ENCODE results near the gene BEAN1.

BEAN1 gene

DNA sequence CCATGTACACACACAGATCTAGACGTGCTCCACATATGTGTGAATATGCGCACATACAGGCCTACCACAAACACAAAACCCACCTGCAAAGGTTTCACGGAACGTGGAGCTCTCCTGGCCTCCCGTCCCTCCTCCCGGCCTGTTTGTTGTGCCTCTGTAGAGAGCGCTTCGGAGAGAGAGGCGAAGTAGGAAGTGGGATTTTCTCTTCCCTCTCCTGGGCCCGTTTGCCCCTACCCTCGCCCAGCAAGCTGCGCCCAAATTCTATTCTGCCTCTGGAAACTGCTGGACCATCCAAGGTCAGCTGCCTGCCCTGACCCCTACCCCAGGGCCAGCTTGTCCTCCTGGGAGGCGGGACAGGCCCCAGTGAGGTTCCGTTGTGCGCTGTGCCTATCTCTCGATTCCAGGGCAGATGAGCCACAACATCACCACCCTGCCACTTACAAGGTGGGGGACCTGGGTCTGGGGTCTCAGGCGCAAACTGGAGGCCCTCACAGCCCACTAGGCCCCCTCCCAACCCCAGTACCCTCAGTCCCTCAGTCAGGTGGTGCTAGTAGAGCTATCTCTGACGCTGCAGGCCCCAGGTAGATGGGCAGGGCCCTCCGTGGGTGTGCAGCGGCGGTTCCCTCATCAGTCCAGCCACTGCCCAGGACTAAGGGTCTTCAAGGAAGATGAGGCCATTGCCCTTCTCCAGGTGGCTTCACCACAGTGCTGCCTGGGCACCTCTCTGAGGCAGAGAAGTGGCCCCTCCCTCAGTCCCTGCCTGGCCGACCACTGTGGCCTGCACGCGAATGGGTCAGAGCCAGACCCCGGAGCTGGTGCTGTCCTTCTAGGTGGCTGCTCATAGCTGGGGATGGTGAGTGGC is 54.2 kb downstream of the BEAN1 start:
- H3K27ac ChIP-seq (ENCODE audit: low read depth, low read length), result no peak overlapping the region

GRCh38 chr16:66481943-66482390 is 54.9 kb downstream of the BEAN1 start:
- H3K36me3 ChIP-seq (ENCODE audit: insufficient read depth, low read length), result no peaks in the 10 kb centered on the region
- H2AFZ ChIP-seq (ENCODE audit: low read length, unreplicated experiment), result no peak overlapping the region
- H3K27me3 ChIP-seq (ENCODE audit: insufficient read depth, low read length), result no peaks in the 10 kb centered on the region
- no peak overlapping the region for H3K27ac ChIP-seq (ENCODE audit: low read depth, low read length)
- no peak overlapping the region for H3K4me3 ChIP-seq (ENCODE audit: low read depth, low read length)
- no peaks in the 10 kb centered on the region for H3K79me2 ChIP-seq (ENCODE audit: control insufficient read depth, insufficient read depth, low read length, unreplicated experiment)
- peaks cover 10% of the 10 kb centered on the region for H3K4me1 ChIP-seq (ENCODE audit: control insufficient read depth, insufficient read depth, low read length, unreplicated experiment)

More for the DNA sequence above, 54.2 kb downstream of the BEAN1 start:
- H2AFZ ChIP-seq (ENCODE audit: low read length, unreplicated experiment), result no peak overlapping the region
- peaks cover 4% of the 10 kb centered on the region for H3K4me1 ChIP-seq (ENCODE audit: control insufficient read depth, insufficient read depth, low read length, unreplicated experiment)
- H3K36me3 ChIP-seq (ENCODE audit: insufficient read depth, low read length), result no peaks in the 10 kb centered on the region
- no peaks in the 10 kb centered on the region for H3K27me3 ChIP-seq (ENCODE audit: insufficient read depth, low read length)
- H3K4me3 ChIP-seq (ENCODE audit: low read depth, low read length), result no peak overlapping the region
- no peaks in the 10 kb centered on the region for H3K79me2 ChIP-seq (ENCODE audit: control insufficient read depth, insufficient read depth, low read length, unreplicated experiment)

- H3K4me1 ChIP-seq (ENCODE audit: control insufficient read depth, insufficient read depth, low read length, unreplicated experiment), result peaks cover 20% of the 10 kb centered on the region
- H3K27ac ChIP-seq (ENCODE audit: low read depth, low read length), result no peak overlapping the region
- H3K27me3 ChIP-seq (ENCODE audit: insufficient read depth, low read length), result no peaks in the 10 kb centered on the region
- no peaks in the 10 kb centered on the region for H3K79me2 ChIP-seq (ENCODE audit: control insufficient read depth, insufficient read depth, low read length, unreplicated experiment)
- no peaks in the 10 kb centered on the region for H3K36me3 ChIP-seq (ENCODE audit: insufficient read depth, low read length)
- H2AFZ ChIP-seq (ENCODE audit: low read length, unreplicated experiment), result peak overlapping the region; percentile 48
- H3K4me3 ChIP-seq (ENCODE audit: low read depth, low read length), result no peak overlapping the region
Observed at GRCh38 chr16:66483689-66484452, 56.8 kb downstream of the BEAN1 start.

GRCh38 chr16:66484453-66485213 is 57.5 kb downstream of the BEAN1 start:
- no peak overlapping the region for H3K27ac ChIP-seq (ENCODE audit: low read depth, low read length)

GRCh38 chr16:66485376-66485775 is 58.3 kb downstream of the BEAN1 start:
- H2AFZ ChIP-seq (ENCODE audit: low read length, unreplicated experiment), result no peak overlapping the region
- H3K4me3 ChIP-seq (ENCODE audit: low read depth, low read length), result no peak overlapping the region
- no peaks in the 10 kb centered on the region for H3K36me3 ChIP-seq (ENCODE audit: insufficient read depth, low read length)
- H3K27ac ChIP-seq (ENCODE audit: low read depth, low read length), result no peak overlapping the region
- no peaks in the 10 kb centered on the region for H3K27me3 ChIP-seq (ENCODE audit: insufficient read depth, low read length)
- H3K4me1 ChIP-seq (ENCODE audit: control insufficient read depth, insufficient read depth, low read length, unreplicated experiment), result peaks cover 20% of the 10 kb centered on the region
- no peaks in the 10 kb centered on the region for H3K79me2 ChIP-seq (ENCODE audit: control insufficient read depth, insufficient read depth, low read length, unreplicated experiment)

More at GRCh38 chr16:66484453-66485213, 57.5 kb downstream of the BEAN1 start:
- peaks cover 20% of the 10 kb centered on the region for H3K4me1 ChIP-seq (ENCODE audit: control insufficient read depth, insufficient read depth, low read length, unreplicated experiment)
- H3K27me3 ChIP-seq (ENCODE audit: insufficient read depth, low read length), result no peaks in the 10 kb centered on the region
- no peaks in the 10 kb centered on the region for H3K36me3 ChIP-seq (ENCODE audit: insufficient read depth, low read length)
- no peak overlapping the region for H3K4me3 ChIP-seq (ENCODE audit: low read depth, low read length)
- no peaks in the 10 kb centered on the region for H3K79me2 ChIP-seq (ENCODE audit: control insufficient read depth, insufficient read depth, low read length, unreplicated experiment)
- H2AFZ ChIP-seq (ENCODE audit: low read length, unreplicated experiment), result no peak overlapping the region

DNA sequence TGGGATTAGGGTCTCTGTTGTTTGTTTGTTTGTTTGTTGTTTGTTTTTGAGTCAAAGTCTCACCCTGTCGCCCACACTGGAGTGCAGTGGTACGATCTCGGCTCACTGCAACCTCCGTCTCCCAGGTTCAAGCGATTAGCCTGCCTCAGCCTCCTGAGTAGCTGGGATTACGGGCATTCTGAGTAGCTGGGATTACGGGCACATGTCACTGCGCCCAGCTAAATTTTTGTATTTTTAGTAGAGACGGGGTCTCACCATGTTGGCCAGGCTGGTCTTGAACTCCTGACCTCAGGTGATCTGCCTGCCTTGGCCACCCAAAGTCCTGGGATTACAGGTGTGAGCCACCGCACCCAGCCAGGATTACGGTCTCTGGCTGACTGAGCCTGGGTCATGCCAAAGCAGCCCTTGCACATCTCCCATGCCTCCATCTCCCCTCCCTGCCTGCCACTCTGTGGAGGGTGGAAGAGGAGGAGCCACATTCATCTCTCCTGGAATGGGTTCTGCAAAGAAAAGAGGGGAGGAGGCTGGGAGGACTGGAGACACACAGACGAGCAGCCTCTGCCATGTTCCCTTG is 59.2 kb downstream of the BEAN1 start:
- Histone ChIP-seq H2AFZ (ENCODE audit: low read length, unreplicated experiment) (peak overlapping the region; percentile 7), H3K27me3 (ENCODE audit: insufficient read depth, low read length) (no peaks in the 10 kb centered on the region), H3K27ac (ENCODE audit: low read depth, low read length) (peak overlapping the region; percentile 68), H3K4me3 (ENCODE audit: low read depth, low read length) (no peak overlapping the region), H3K4me1 (ENCODE audit: control insufficient read depth, insufficient read depth, low read length, unreplicated experiment) (peaks cover 20% of the 10 kb centered on the region), H3K79me2 (ENCODE audit: control insufficient read depth, insufficient read depth, low read length, unreplicated experiment) (no peaks in the 10 kb centered on the region), H3K36me3 (ENCODE audit: insufficient read depth, low read length) (no peaks in the 10 kb centered on the region)

GRCh38 chr16:66486773-66487579 is 59.9 kb downstream of the BEAN1 start:
- Histone ChIP-seq H3K79me2 (ENCODE audit: control insufficient read depth, insufficient read depth, low read length, unreplicated experiment) (no peaks in the 10 kb centered on the region), H2AFZ (ENCODE audit: low read length, unreplicated experiment) (peak overlapping the region; percentile 21), H3K4me3 (ENCODE audit: low read depth, low read length) (no peak overlapping the region), H3K27me3 (ENCODE audit: insufficient read depth, low read length) (no peaks in the 10 kb centered on the region), H3K36me3 (ENCODE audit: insufficient read depth, low read length) (no peaks in the 10 kb centered on the region), H3K4me1 (ENCODE audit: control insufficient read depth, insufficient read depth, low read length, unreplicated experiment) (peaks cover 20% of the 10 kb centered on the region), H3K27ac (ENCODE audit: low read depth, low read length) (peak overlapping the region; percentile 68)

- Histone ChIP-seq H3K27ac (ENCODE audit: low read depth, low read length) (peak overlapping the region; percentile 68), H2AFZ (ENCODE audit: low read length, unreplicated experiment) (no peak overlapping the region), H3K79me2 (ENCODE audit: control insufficient read depth, insufficient read depth, low read length, unreplicated experiment) (no peaks in the 10 kb centered on the region), H3K4me1 (ENCODE audit: control insufficient read depth, insufficient read depth, low read length, unreplicated experiment) (peaks cover 20% of the 10 kb centered on the region), H3K27me3 (ENCODE audit: insufficient read depth, low read length) (no peaks in the 10 kb centered on the region), H3K36me3 (ENCODE audit: insufficient read depth, low read length) (no peaks in the 10 kb centered on the region), H3K4me3 (ENCODE audit: low read depth, low read length) (no peak overlapping the region)
Observed at GRCh38 chr16:66487580-66488275, 60.6 kb downstream of the BEAN1 start.

GRCh38 chr16:66488505-66488904 is 61.4 kb downstream of the BEAN1 start:
- H3K4me1 ChIP-seq (ENCODE audit: control insufficient read depth, insufficient read depth, low read length, unreplicated experiment), result peaks cover 20% of the 10 kb centered on the region
- no peaks in the 10 kb centered on the region for H3K36me3 ChIP-seq (ENCODE audit: insufficient read depth, low read length)
- H3K79me2 ChIP-seq (ENCODE audit: control insufficient read depth, insufficient read depth, low read length, unreplicated experiment), result no peaks in the 10 kb centered on the region
- no peaks in the 10 kb centered on the region for H3K27me3 ChIP-seq (ENCODE audit: insufficient read depth, low read length)
- H3K27ac ChIP-seq (ENCODE audit: low read depth, low read length), result no peak overlapping the region
- no peak overlapping the region for H2AFZ ChIP-seq (ENCODE audit: low read length, unreplicated experiment)
- H3K4me3 ChIP-seq (ENCODE audit: low read depth, low read length), result no peak overlapping the region
